Heart left ventricle (tissue), 13 donors: ENCODE results near the gene SLC43A1.

Experiments used
- CTCF ChIP-seq, 12 donors: fragments of 200-600 bp; sonication (generic) in 4 of 12; IDR thresholded peaks; one replicate each; pipeline versions ENCODE4 v1.5.0 to v1.8.0; 2018 to 2022; ENCODE audit warnings: antibody characterized with exemption in 12 of 12, mild to moderate bottlenecking in 5 of 12
- POLR2A ChIP-seq, 2 donors: fragments of 450-650 bp; IDR thresholded peaks; one replicate each; pipeline ENCODE4 v1.6.1; 2017; ENCODE audit warnings: antibody characterized with exemption in 2 of 2, mild to moderate bottlenecking in 2 of 2, moderate library complexity in 2 of 2
- donor health status: ischemic (EF 13 %, LVEDD 7.1; RV severe dilation, severe dysfunction).
- donor health status: DM: no; HTN: yes; CAD: no.
- donor health status: DM: no; HTN: no; CAD: no.
- donor health status: ischemic (EF 25% LVEDD 6.9; RV normal size, moderate dysfunction).
- donor health status: ischemic (EF 25% LVEDD 5.7; RV mildly dilated, moderate dysfunction).
- donor health status: ischemic (EF 35%, LVEDD 5.7; RV mildly dilated, moderate dysfunction).
- donor health status: nonischemic (EF 11% LVEDD 7.7; RV severe dilation, severe dysfunction).
- donor health status: DM: yes; HTN: yes; CAD: no.
- donor health status: PGD.
- donor health status: ischemic (EF 29% LVEDD 5.4; RV normal size, mild dysfunction).
- donor health status: nonischemic (EF 23%, LVEDD 6.1; RV moderate dilation, normal function).

DNA sequence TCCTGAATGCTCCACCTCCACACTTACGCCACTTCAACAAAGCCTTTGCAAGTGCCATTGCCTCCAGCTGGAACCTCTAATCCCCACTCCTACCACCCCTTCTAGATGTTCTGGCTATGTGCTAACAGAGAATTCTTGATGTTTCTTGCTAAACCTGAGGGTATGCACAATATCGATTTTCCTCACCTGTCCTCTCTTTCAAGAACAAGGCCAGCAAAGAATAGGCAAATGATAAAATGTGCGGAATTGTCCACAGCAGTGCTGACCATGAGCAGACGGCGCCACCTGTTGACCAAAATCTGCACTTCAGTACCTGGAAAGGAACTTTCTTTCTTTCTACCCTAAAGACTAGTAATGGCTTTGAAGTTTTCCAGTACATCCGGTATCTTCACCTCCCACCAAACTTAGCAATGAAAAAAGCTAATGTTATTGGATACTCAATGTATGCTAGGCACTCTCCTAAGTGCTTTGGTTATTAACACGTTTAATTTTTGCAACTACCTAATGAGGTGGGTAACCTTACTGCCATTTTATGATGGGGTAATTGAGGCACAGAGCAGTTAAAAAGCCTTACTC lies 11.6 kb upstream of the SLC43A1 start:
- TF ChIP-seq POLR2A (IDR thresholded peaks at IDR 0.05) (no peak), CTCF (IDR thresholded peaks at IDR 0.05) (peak; percentile 89 to 97 (median 93))
